Large intestine (tissue), 3 donors: ENCODE data around the gene XPNPEP2. TPM values are rescaled to one million over a fixed set of nuclear protein-coding genes. Genes with fewer than 3 reads are reported as not detected.
A peak's percentile ranks its signal among the peaks of the same experiment; 100 is the strongest.

ENCODE experiments used
- DNase-seq, 2 donors: peaks; one replicate each; pipeline versions ENCODE4 v3.0.0 to v3.0.0-alpha.2; 2013
- H3K27ac ChIP-seq: one replicate; pipeline ENCODE4 v1.5.1; 2013; ENCODE audit warnings: low read length
- H3K27me3 ChIP-seq: 2 replicates; pipeline ENCODE4 v1.6.1; 2013; ENCODE audit warnings: low read length; ENCODE audit not compliant: control insufficient read depth, insufficient read depth
- H3K36me3 ChIP-seq: 2 replicates; pipeline ENCODE4 v1.6.1; 2013; ENCODE audit warnings: low read length; ENCODE audit not compliant: control insufficient read depth, insufficient read depth
- H3K4me1 ChIP-seq: one replicate; pipeline ENCODE4 v1.6.1; 2013; ENCODE audit warnings: low read length; ENCODE audit not compliant: control insufficient read depth, insufficient read depth
- H3K4me3 ChIP-seq: one replicate; pipeline ENCODE4 v1.5.1; 2013; ENCODE audit warnings: low read length
- H3K9me3 ChIP-seq: one replicate; pipeline ENCODE4 v1.6.1; 2013; ENCODE audit warnings: mild to moderate bottlenecking, low read depth, low read length, moderate library complexity; ENCODE audit not compliant: control insufficient read depth
- WGBS: methylation state at CpG from one replicate; pipeline ENCODE4 v1.1.5; 2013; ENCODE audit warnings: low lambda C conversion rate; ENCODE audit not compliant: insufficient coverage; 5-methylcytosine and 5-hydroxymethylcytosine counted together
- polyA plus RNA-seq: library from polyadenylated mRNA; unstranded; fragments of 120-200 nt; gene quantifications from one replicate; pipeline ENCODE4 v1.2.1, GENCODE V29; 2013

Gene XPNPEP2
- polyA plus RNA-seq, 1 donor: 353 TPM

- WGBS: no CpG with 5 or more reads among the region's 6 CpGs
- DNase-seq: no peak
- Histone ChIP-seq H3K27me3 (no peaks in the 10 kb centered on the region), H3K4me1 (no peaks in the 10 kb centered on the region), H3K36me3 (peaks cover 24% of the 10 kb centered on the region), H3K27ac (no peak overlapping the region), H3K9me3 (no peaks in the 10 kb centered on the region), H3K4me3 (no peak overlapping the region)
Observed at GRCh38 chrX:129760981-129761380, 22.2 kb downstream of the XPNPEP2 start.

- H3K36me3 ChIP-seq: peaks cover 21% of the 10 kb centered on the region
Observed at GRCh38 chrX:129761596-129761995, 22.8 kb downstream of the XPNPEP2 start.

DNA sequence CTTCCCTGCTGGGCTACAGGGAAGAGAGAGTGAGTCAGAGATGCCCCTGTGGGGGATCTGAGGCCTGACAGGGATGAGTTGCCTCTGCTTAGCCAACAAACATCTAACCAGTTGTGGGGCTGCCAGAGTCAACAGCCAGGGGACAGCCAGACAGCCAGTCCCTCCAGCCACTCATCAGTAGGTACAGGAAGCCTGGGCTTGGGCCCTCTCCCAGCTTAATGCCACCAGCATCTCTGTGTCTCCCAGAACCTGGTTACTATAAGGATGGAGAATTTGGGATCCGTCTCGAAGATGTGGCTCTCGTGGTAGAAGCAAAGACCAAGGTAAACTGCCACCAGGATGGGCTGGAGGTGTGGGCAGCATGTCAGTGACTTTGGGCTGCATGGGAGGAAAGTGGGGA, 23.7 kb downstream of the XPNPEP2 start:
- H3K36me3 ChIP-seq: peaks cover 18% of the 10 kb centered on the region
- H3K4me3 ChIP-seq: no peak overlapping the region
- no CpG with 5 or more reads among the region's 3 CpGs for WGBS
- no peaks in the 10 kb centered on the region for H3K4me1 ChIP-seq
- DNase-seq: no peak
- H3K9me3 ChIP-seq: no peaks in the 10 kb centered on the region
- H3K27me3 ChIP-seq: no peaks in the 10 kb centered on the region
- no peak overlapping the region for H3K27ac ChIP-seq

More at GRCh38 chrX:129761596-129761995, 22.8 kb downstream of the XPNPEP2 start:
- Histone ChIP-seq H3K4me3 (no peak overlapping the region), H3K27ac (no peak overlapping the region), H3K9me3 (no peaks in the 10 kb centered on the region), H3K27me3 (no peaks in the 10 kb centered on the region), H3K4me1 (no peaks in the 10 kb centered on the region)
- no CpG with 5 or more reads among the region's 4 CpGs for WGBS
- no peak for DNase-seq

GRCh38 chrX:129763666-129764065, 24.9 kb downstream of the XPNPEP2 start:
- Histone ChIP-seq H3K27ac (no peak overlapping the region), H3K36me3 (peaks cover 19% of the 10 kb centered on the region), H3K27me3 (no peaks in the 10 kb centered on the region), H3K4me3 (no peak overlapping the region), H3K4me1 (peaks cover 9% of the 10 kb centered on the region), H3K9me3 (no peaks in the 10 kb centered on the region)
- no peak for DNase-seq

DNA sequence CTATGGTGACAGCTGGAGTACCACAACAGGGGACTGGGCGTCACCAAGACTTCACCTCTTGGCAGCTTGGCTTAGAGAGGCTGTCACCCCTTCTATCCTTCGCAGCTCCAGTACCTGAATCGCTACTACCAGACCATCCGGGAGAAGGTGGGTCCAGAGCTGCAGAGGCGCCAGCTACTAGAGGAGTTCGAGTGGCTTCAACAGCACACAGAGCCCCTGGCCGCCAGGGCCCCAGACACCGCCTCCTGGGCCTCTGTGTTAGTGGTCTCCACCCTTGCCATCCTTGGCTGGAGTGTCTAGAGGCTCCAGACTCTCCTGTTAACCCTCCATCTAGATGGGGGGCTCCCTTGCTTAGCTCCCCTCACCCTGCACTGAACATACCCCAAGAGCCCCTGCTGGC, 29.4 kb downstream of the XPNPEP2 start:
- H3K4me1 ChIP-seq: peaks cover 26% of the 10 kb centered on the region
- H3K27me3 ChIP-seq: no peaks in the 10 kb centered on the region
- no peaks in the 10 kb centered on the region for H3K9me3 ChIP-seq
- H3K27ac ChIP-seq: no peak overlapping the region
- no peak for DNase-seq
- peaks cover 3% of the 10 kb centered on the region for H3K36me3 ChIP-seq
- no peak overlapping the region for H3K4me3 ChIP-seq
- no CpG with 5 or more reads among the region's 8 CpGs for WGBS

DNA sequence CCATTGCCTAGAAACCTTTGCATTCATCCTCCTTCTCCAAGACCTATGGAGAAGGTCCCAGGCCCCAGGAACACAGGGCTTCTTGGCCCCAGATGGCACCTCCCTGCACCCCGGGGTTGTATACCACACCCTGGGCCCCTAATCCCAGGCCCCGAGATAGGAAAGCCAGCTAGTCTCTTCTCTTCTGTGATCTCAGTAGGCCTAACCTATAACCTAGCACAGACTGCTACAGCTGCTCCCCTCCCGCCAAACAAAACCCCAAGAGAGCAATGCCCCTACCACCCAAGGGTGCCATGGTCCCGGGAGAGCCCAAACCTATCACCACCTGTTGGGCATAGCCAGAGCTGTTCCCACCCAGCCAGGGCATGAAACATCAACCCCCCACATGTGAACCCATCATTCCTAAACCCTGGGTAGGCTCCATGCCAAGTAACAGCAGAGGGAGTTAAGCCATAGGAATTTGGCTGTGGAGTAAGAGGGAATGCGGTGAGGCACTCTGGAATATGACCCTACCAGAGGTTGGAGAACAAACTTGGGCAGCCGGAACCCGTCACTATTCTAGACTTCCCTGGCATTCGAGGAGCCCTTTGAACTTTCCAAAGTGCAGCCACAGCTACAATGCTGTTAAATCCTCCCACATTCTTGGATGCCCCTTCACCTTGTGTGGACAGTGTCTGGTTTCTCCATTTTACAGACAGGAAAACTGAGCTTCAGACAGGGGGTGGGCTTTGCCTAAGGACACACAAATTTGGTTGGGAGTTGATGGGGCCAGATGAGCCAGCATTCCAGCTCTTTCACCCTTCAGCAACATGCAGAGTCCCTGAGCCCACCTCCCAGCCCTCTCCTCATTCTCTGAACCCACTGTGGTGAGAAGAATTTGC, 30.0 kb downstream of the XPNPEP2 start:
- no peak for DNase-seq
- H3K36me3 ChIP-seq: peaks cover 3% of the 10 kb centered on the region
- peak overlapping the region; percentile 31 for H3K27ac ChIP-seq
- H3K27me3 ChIP-seq: no peaks in the 10 kb centered on the region
- WGBS: no CpG with 5 or more reads among the region's 8 CpGs
- no peak overlapping the region for H3K4me3 ChIP-seq
- peaks cover 31% of the 10 kb centered on the region for H3K4me1 ChIP-seq
- H3K9me3 ChIP-seq: no peaks in the 10 kb centered on the region

GRCh38 chrX:129769467-129770154, 30.8 kb downstream of the XPNPEP2 start:
- Histone ChIP-seq H3K9me3 (no peaks in the 10 kb centered on the region), H3K27ac (peak overlapping the region; percentile 31), H3K27me3 (no peaks in the 10 kb centered on the region), H3K4me3 (no peak overlapping the region), H3K36me3 (peaks cover 3% of the 10 kb centered on the region), H3K4me1 (peaks cover 35% of the 10 kb centered on the region)
- no peak for DNase-seq
- no CpG with 5 or more reads among the region's 9 CpGs for WGBS

DNA sequence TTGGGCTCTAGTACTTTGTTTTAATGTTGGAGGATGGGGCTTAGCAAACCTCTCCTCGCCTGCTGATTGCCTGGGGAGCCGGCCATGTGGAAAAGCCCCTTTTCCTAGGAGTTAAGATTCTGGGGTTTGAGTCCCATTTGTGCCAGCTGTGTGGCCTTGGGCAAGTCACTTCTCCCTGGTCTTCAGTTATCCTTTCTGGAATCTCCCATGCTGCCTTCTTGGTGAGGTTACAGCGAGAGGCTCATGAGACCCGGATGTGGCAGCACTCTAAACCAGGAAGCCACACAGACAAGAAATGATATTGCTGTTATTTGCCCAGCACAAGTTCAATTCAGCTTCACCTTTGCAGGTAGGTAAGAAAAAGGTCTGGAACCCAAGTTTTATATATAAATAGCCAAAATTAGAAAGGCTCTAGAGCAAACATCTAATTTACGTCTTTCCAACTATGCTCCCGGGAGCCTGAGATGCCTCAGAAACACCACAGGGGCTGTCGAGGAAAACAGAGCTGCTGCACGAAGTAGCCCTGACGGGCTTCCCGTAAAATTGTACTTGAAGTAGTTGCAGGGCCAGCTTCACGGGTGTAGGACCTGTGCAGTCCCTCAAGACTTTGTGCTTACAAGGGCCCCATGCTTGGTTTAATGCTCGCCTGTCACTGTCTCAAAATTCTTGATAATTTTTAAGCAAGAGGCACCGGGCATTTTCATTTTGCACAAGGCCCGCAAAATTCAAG, 32.7 kb downstream of the XPNPEP2 start:
- no peak for DNase-seq
- H3K4me3 ChIP-seq: no peak overlapping the region
- WGBS: no CpG with 5 or more reads among the region's 14 CpGs
- peaks cover 44% of the 10 kb centered on the region for H3K4me1 ChIP-seq
- H3K9me3 ChIP-seq: no peaks in the 10 kb centered on the region
- no peaks in the 10 kb centered on the region for H3K27me3 ChIP-seq
- no peak overlapping the region for H3K27ac ChIP-seq
- peaks cover 3% of the 10 kb centered on the region for H3K36me3 ChIP-seq

DNA sequence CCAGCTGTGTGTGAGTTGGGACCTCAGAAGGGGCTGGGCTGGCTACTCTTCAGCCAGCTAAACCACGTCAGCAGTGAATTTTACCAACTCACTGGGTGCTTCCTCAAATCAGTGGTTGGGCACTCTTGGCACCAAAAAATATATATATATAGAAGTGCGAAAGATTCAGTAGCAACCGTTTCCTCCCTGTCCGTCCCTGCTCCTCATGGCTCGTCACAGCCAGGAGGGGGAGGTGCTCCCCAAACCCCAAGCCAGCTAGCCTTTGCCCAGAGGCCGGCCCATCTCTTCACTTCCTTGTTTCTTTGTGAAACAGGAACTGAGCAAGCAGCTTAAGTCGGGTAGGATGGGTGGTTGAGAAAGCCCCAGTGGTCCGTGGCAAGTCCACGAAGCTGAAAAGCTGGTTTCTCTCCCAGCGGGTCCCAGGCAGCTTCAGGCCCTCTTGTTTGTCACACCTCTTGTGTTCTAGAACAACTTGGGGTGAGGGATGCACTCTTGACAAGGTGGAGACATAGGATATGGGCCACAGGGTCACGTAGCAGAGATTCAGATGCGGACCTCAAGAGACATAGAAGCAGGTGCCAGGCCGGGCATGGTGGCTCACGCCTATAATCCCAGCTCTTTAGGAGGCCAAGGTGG, 34.1 kb downstream of the XPNPEP2 start:
- H3K4me3 ChIP-seq: no peak overlapping the region
- peaks cover 54% of the 10 kb centered on the region for H3K4me1 ChIP-seq
- DNase-seq: peak; percentile 57 to 80
- no peaks in the 10 kb centered on the region for H3K9me3 ChIP-seq
- no CpG with 5 or more reads among the region's 14 CpGs for WGBS
- no peaks in the 10 kb centered on the region for H3K27me3 ChIP-seq
- H3K27ac ChIP-seq: peak overlapping the region; percentile 89
- peaks cover 3% of the 10 kb centered on the region for H3K36me3 ChIP-seq
